ENCODE measurements around the gene PTPRN2.

Gene PTPRN2

DNA sequence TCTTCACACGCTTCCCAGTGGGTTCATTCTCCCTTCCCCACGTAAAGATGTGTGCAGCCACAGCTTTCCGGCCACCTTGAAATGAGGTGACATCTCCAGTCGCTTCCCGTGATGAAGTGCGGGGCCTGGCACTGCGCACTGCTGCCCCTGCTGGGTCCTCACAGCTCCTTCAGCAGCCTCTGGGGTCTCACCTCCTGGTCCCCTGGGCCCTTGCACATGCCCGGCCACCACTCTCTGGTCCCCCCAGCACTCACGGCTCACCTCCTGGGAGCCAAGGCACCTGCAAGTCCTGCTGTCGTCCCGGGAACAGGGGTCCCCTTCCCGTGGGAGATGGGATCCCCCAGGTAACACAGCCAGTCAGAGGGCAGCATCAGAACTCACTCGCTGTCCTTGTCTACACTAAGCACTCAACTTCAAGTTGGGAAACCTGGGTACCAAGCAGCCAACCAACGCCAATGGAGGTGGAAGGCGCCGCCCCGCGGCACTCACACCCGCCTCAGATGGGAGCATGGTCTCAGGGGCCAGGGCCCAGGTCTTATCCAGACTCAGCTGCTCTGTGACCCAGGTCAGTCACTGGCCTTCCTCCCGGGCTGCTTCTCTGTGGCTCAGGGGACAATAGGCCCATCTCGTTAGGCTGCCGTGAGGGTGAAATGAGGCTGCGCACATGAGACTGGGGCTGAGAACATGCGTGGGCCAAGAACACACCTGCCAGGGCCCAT lies 176.2 kb downstream of the PTPRN2 start:
- DNase-seq (ENCODE audit: low read depth): no peak
- H3K4me3 ChIP-seq (ENCODE audit: low read length): no peak overlapping the region
- TF ChIP-seq, protein P1, sequence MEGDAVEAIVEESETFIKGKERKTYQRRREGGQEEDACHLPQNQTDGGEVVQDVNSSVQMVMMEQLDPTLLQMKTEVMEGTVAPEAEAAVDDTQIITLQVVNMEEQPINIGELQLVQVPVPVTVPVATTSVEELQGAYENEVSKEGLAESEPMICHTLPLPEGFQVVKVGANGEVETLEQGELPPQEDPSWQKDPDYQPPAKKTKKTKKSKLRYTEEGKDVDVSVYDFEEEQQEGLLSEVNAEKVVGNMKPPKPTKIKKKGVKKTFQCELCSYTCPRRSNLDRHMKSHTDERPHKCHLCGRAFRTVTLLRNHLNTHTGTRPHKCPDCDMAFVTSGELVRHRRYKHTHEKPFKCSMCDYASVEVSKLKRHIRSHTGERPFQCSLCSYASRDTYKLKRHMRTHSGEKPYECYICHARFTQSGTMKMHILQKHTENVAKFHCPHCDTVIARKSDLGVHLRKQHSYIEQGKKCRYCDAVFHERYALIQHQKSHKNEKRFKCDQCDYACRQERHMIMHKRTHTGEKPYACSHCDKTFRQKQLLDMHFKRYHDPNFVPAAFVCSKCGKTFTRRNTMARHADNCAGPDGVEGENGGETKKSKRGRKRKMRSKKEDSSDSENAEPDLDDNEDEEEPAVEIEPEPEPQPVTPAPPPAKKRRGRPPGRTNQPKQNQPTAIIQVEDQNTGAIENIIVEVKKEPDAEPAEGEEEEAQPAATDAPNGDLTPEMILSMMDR (conservative IDR thresholded peaks at IDR 0.05; ENCODE audit: low read length): no peak

DNA sequence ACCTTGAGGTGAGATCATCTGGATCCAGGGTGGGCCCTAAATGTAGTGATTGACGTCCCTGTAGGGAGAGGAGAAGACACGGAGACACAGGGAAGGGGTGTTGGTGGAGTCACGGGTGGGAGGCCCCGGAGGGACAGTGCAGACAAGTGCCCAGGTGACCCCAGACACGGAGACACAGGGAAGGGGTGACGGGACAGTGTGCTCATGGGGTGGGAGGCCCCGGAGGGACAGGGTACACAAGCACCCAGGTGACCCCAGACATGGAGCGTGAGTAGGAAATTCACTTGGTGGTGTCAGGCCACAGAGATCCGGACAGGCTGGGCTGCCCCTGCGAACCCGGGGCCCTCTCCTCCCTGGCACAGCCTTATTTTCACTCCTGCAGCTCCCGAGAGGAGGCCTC lies 176.9 kb downstream of the PTPRN2 start:
- no peak overlapping the region for H3K4me3 ChIP-seq (ENCODE audit: low read length)
- no peak for DNase-seq (ENCODE audit: low read depth)
- TF ChIP-seq, protein P1 (conservative IDR thresholded peaks at IDR 0.05; ENCODE audit: low read length): no peak

DNA sequence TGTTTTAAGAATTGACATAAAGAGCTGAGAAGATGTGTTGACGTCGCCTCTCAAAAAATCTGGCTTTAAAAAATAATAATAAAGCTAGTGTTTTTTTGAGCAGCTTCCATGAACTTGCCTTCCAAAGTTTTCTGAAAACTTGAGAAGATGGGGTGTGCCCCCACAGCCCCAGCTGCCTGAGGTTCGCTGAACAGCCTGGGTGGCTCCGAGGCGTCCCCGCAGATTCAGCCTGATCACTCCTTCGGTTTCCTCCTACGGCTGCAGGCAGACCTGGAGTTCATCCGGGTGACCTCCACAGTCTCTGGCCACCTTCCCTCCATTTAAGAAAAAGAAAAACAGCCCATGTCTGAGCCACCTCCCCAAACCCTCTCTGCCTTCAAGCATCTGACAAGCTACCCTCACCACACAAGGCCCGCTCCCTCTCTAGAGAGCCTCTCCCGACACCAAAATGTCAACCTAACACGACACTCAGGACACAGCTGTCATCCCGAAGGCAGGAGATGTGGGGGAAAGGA lies 177.8 kb downstream of the PTPRN2 start:
- DNase-seq (ENCODE audit: low read depth): no peak
- TF ChIP-seq, protein P1 (conservative IDR thresholded peaks at IDR 0.05; ENCODE audit: low read length): no peak
- H3K4me3 ChIP-seq (ENCODE audit: low read length): no peak overlapping the region

DNA sequence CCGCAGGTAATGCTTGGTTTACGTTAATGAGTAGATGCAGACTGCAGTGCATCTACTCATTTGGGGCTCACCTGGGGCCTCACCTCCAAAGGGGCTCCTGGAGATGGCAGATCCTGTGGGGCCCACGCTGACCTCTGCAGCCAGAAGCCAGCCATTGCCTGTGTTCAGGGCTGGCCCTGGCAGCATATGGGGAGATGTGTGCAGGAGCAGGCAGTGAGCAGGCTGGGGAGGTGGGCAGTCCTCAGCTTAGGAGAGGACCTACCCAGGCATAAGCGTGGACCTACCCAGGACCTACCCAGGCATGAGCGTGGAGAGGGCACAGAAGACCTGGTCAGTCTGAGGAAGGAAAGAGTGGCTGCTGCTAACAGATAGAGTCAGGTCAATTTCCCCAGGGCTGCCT lies 178.5 kb downstream of the PTPRN2 start:
- TF ChIP-seq, protein P1 (conservative IDR thresholded peaks at IDR 0.05; ENCODE audit: low read length): no peak
- no peak for DNase-seq (ENCODE audit: low read depth)

DNA sequence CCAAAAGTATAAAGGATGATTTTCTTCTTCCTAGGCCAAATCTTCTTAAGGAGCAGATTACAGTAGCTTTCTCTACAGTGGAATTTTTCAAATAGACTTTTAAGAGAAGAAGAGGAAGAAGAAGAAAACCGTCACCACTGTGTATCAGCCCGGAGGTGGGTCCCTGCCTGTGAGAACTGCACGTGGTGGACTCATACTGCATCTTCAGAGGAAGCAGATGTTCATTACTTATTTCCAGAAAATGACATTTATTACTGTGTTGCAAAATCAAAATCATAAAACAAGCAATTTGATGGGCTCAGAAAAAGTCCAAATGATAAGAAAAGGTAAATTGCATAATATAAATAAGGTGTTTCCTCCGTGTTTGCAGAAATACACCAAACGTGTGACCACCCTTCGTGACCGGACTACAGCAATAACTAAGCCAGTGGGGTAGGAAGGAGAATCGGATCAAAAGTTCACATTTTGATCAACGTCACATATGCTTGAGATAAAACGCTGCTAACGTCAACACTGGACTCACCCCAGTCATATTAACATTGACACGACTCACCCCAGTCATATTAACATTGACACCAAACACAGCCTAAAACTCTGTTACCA lies 179.2 kb downstream of the PTPRN2 start:
- DNase-seq (ENCODE audit: low read depth): no peak
- TF ChIP-seq, protein P1 (conservative IDR thresholded peaks at IDR 0.05; ENCODE audit: low read length): no peak
- H3K4me3 ChIP-seq (ENCODE audit: low read length): no peak overlapping the region

More for the DNA sequence above, 178.5 kb downstream of the PTPRN2 start:
- no peak overlapping the region for H3K4me3 ChIP-seq (ENCODE audit: low read length)

DNA sequence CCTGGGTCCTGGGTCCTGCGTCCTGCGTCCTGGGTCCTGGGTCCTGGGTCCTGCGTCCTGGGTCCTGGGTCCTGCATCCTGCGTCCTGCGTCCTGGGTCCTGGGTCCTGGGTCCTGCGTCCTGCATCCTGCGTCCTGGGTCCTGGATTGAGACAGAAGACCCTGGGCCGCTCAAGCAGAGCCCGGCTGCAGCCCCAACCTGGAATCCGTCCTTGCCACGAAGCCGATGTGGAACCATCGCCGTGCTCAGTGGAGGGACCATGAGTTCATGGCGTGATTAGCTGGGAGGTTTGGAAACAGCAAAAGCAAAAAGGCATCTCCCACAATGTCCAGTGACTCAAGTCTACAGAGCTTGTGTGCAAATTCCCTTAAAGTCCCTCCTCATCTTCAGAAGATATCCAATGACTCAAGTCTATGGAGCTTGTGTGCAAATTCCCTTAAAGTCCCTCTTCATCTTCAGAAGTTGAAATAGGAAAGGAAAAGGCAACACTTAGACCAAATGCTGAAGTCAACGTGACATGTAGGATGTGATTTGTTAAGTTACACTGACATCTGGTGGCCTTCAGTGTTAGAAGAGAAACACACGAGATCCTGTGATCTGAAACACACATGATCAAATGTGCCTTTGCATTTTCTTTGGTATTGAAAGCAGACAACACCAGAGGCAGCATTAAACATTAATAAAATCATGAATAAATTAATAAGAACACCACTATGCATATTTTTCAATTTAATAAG lies 179.9 kb downstream of the PTPRN2 start:
- no peak overlapping the region for H3K4me3 ChIP-seq (ENCODE audit: low read length)
- DNase-seq (ENCODE audit: low read depth): peak; percentile 2
- TF ChIP-seq, protein P1 (conservative IDR thresholded peaks at IDR 0.05; ENCODE audit: low read length): no peak

Data from AG10803 (cell line).